ENCODE data around the gene EEF1AKMT4.

DNA sequence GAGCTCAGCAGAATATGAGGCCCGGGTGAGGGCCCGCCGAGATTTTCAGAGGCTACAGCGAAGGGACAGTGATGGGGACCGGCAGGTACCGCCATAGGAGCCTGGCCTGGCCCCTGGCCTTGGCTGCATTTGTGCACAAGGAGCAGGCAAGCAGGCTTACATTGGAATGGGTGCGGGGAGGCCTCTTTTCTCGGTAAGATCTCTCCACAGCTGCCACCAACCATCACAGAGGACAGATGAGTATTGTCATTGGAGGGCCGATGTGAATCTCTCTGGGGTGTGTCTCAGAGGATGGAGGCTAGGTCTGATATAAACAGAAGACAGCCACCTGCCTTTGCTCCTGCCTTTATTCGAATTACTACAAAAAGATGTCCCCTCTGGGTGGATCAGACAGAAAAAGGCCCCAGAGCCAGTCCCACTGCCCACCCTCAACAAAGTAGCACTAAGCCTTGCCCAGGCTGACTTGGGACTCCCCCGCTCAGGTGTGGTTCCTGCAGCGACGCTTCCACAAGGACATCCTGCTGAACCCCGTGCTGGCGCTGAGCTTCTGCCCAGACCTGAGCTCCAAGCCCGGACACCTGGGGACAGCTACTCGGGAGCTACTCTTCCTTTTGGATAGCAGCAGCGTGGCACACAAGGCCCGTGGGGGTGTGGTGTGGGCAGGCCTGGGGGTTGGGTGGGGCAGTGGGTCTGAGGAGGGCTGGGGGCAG is 14.6 kb upstream of the EEF1AKMT4 start:
- TF ChIP-seq, protein P1, sequence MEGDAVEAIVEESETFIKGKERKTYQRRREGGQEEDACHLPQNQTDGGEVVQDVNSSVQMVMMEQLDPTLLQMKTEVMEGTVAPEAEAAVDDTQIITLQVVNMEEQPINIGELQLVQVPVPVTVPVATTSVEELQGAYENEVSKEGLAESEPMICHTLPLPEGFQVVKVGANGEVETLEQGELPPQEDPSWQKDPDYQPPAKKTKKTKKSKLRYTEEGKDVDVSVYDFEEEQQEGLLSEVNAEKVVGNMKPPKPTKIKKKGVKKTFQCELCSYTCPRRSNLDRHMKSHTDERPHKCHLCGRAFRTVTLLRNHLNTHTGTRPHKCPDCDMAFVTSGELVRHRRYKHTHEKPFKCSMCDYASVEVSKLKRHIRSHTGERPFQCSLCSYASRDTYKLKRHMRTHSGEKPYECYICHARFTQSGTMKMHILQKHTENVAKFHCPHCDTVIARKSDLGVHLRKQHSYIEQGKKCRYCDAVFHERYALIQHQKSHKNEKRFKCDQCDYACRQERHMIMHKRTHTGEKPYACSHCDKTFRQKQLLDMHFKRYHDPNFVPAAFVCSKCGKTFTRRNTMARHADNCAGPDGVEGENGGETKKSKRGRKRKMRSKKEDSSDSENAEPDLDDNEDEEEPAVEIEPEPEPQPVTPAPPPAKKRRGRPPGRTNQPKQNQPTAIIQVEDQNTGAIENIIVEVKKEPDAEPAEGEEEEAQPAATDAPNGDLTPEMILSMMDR (conservative IDR thresholded peaks at IDR 0.05; ENCODE audit: low read depth, low read length): no peak
- TF ChIP-seq MXI1 (IDR thresholded peaks at IDR 0.05; ENCODE audit: borderline replicate concordance, low read depth, low read length) (no peak), POLR2A (IDR thresholded peaks at IDR 0.05; ENCODE audit: low read depth, low read length) (no peak), MAZ (IDR thresholded peaks at IDR 0.05; ENCODE audit: borderline replicate concordance, low read depth, low read length) (no peak), CHD1 (IDR thresholded peaks at IDR 0.05; ENCODE audit: low read depth, low read length) (no peak), RCOR1 (IDR thresholded peaks at IDR 0.05; ENCODE audit: insufficient replicate concordance, low read length) (no peak), RFX5 (IDR thresholded peaks at IDR 0.05; ENCODE audit: low read depth, low read length) (no peak), BHLHE40 (IDR thresholded peaks at IDR 0.05; ENCODE audit: low read depth, low read length) (no peak), CEBPB (IDR thresholded peaks at IDR 0.05; ENCODE audit: low read depth, low read length) (no peak), SMC3 (IDR thresholded peaks at IDR 0.05; ENCODE audit: low read depth, low read length) (no peak), RAD21 (IDR thresholded peaks at IDR 0.05; ENCODE audit: low read length) (no peak)
- TF ChIP-seq, protein P2, sequence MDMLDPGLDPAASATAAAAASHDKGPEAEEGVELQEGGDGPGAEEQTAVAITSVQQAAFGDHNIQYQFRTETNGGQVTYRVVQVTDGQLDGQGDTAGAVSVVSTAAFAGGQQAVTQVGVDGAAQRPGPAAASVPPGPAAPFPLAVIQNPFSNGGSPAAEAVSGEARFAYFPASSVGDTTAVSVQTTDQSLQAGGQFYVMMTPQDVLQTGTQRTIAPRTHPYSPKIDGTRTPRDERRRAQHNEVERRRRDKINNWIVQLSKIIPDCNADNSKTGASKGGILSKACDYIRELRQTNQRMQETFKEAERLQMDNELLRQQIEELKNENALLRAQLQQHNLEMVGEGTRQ (IDR thresholded peaks at IDR 0.05; ENCODE audit: low read depth, low read length): no peak
- TF ChIP-seq, protein P3, sequence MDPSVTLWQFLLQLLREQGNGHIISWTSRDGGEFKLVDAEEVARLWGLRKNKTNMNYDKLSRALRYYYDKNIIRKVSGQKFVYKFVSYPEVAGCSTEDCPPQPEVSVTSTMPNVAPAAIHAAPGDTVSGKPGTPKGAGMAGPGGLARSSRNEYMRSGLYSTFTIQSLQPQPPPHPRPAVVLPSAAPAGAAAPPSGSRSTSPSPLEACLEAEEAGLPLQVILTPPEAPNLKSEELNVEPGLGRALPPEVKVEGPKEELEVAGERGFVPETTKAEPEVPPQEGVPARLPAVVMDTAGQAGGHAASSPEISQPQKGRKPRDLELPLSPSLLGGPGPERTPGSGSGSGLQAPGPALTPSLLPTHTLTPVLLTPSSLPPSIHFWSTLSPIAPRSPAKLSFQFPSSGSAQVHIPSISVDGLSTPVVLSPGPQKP (IDR thresholded peaks at IDR 0.05; ENCODE audit: borderline replicate concordance, low read depth, low read length): no peak

All from IMR-90 (cell line).